HEK293 (cell line): ENCODE measurements around the gene SFSWAP.
A peak's percentile ranks its signal among the peaks of the same experiment; 100 is the strongest.

ENCODE experiments used
- CTCF ChIA-PET: fragments of 350-600 bp; formaldehyde crosslinking; extraction: SDS; loops from one replicate; lab custom pipeline; 2021; ENCODE audit warnings: antibody characterized with exemption; lab: Yijun Ruan, JAX
- POLR2A ChIA-PET: fragments of 300-600 bp; formaldehyde crosslinking; extraction: SDS; loops from one replicate; lab custom pipeline; 2020; ENCODE audit warnings: antibody characterized with exemption, inconsistent platforms; lab: Yijun Ruan, JAX
- H3K27ac ChIP-seq: fragments of 200-500 bp; sonication (Bioruptor generic); 2 replicates; pipeline ENCODE4 v1.5.1; 2014; ENCODE audit warnings: low read depth, low read length, control low read depth, inconsistent platforms; ENCODE audit errors: extremely low read depth
- H3K36me3 ChIP-seq, 2 experiments: fragments of 200-500 bp in 1 of 2; sonication (Bioruptor generic) in 1 of 2; 1 replicate in 1 of 2; 2 replicates in 1 of 2; pipeline ENCODE4 v1.5.1; 2014 to 2017; ENCODE audit warnings: inconsistent platforms in 2 of 2, low read length in 2 of 2; ENCODE audit not compliant: control insufficient read depth in 2 of 2, insufficient read depth in 1 of 2
- H3K4me1 ChIP-seq: fragments of 200-500 bp; sonication (Bioruptor generic); 2 replicates; pipeline ENCODE4 v1.5.1; 2014; ENCODE audit warnings: mild to moderate bottlenecking, low read length, inconsistent platforms; ENCODE audit not compliant: control insufficient read depth, insufficient read depth
- H3K4me3 ChIP-seq: 2 replicates; pipeline ENCODE4 v1.5.1; 2011; ENCODE audit warnings: low read depth, mild to moderate bottlenecking, control low read depth, low read length, moderate library complexity
- H3K9me3 ChIP-seq: fragments of 200-500 bp; sonication (Bioruptor generic); 2 replicates; pipeline ENCODE4 v1.5.1; 2014; ENCODE audit warnings: low read depth, low read length, inconsistent platforms; ENCODE audit not compliant: control insufficient read depth, insufficient read depth
- GLIS1 ChIP-seq: fragments of 450-650 bp; formaldehyde crosslinking; IDR thresholded peaks from 2 replicates; pipeline ENCODE4 v1.5.1; 2016; ENCODE audit warnings: missing biosample characterization, missing genetic modification characterization
- HOXD13 ChIP-seq: sonication (generic); formaldehyde crosslinking; IDR thresholded peaks from 2 replicates; pipeline ENCODE4 v1.8.0; 2022; ENCODE audit warnings: missing genetic modification reagents, borderline replicate concordance
- KLF7 ChIP-seq: fragments of 450-650 bp; formaldehyde crosslinking; IDR thresholded peaks from 2 replicates; pipeline ENCODE4 v1.5.1; 2016; ENCODE audit warnings: missing biosample characterization, missing genetic modification characterization, borderline replicate concordance
- OVOL3 ChIP-seq: fragments of 450-650 bp; formaldehyde crosslinking; IDR thresholded peaks from 2 replicates; pipeline ENCODE4 v1.5.1; 2016; ENCODE audit warnings: missing biosample characterization, missing genetic modification characterization
- TSHZ1 ChIP-seq: fragments of 450-650 bp; formaldehyde crosslinking; IDR thresholded peaks from 2 replicates; pipeline ENCODE4 v1.5.1; 2016; ENCODE audit warnings: missing biosample characterization, missing genetic modification characterization, borderline replicate concordance
- YY1 ChIP-seq: fragments of 450-650 bp; formaldehyde crosslinking; IDR thresholded peaks from 2 replicates; pipeline ENCODE4 v1.5.1; 2018; ENCODE audit warnings: missing biosample characterization, missing genetic modification characterization
- ZBTB10 ChIP-seq: fragments of 450-650 bp; formaldehyde crosslinking; IDR thresholded peaks from 2 replicates; pipeline ENCODE4 v1.5.1; 2016; ENCODE audit warnings: missing biosample characterization, missing genetic modification characterization
- ZBTB48 ChIP-seq: fragments of 450-650 bp; formaldehyde crosslinking; IDR thresholded peaks from 2 replicates; pipeline ENCODE4 v1.5.1; 2016; ENCODE audit warnings: missing biosample characterization, missing genetic modification characterization
- ZFP3 ChIP-seq: fragments of 450-650 bp; formaldehyde crosslinking; IDR thresholded peaks from 2 replicates; pipeline ENCODE4 v1.5.1; 2016; ENCODE audit warnings: low read depth, missing biosample characterization, missing genetic modification characterization
- ZFP69B ChIP-seq: fragments of 450-650 bp; formaldehyde crosslinking; IDR thresholded peaks from 2 replicates; pipeline ENCODE4 v1.5.1; 2016; ENCODE audit warnings: missing biosample characterization, missing genetic modification characterization
- ZIC2 ChIP-seq: fragments of 450-650 bp; formaldehyde crosslinking; IDR thresholded peaks from 2 replicates; pipeline ENCODE4 v1.5.1; 2016; ENCODE audit warnings: missing biosample characterization, missing genetic modification characterization
- ZNF138 ChIP-seq: fragments of 450-650 bp; formaldehyde crosslinking; IDR thresholded peaks from 2 replicates; pipeline ENCODE4 v1.5.1; 2016; ENCODE audit warnings: missing biosample characterization, missing genetic modification characterization, borderline replicate concordance
- ZNF148 ChIP-seq: fragments of 450-650 bp; formaldehyde crosslinking; IDR thresholded peaks from 2 replicates; pipeline ENCODE4 v1.5.0; 2017; ENCODE audit warnings: missing biosample characterization, missing genetic modification characterization, borderline replicate concordance
- ZNF19 ChIP-seq: fragments of 450-650 bp; formaldehyde crosslinking; IDR thresholded peaks from 2 replicates; pipeline ENCODE4; 2016; ENCODE audit warnings: missing biosample characterization, missing genetic modification characterization, low read depth
- ZNF221 ChIP-seq: fragments of 450-650 bp; formaldehyde crosslinking; IDR thresholded peaks from 2 replicates; pipeline ENCODE4 v1.5.1; 2017; ENCODE audit warnings: missing biosample characterization, missing genetic modification characterization, borderline replicate concordance
- ZNF292 ChIP-seq: fragments of 450-650 bp; formaldehyde crosslinking; IDR thresholded peaks from 2 replicates; pipeline ENCODE4 v1.5.1; 2016; ENCODE audit warnings: low read depth, missing biosample characterization, missing genetic modification characterization, borderline replicate concordance
- ZNF391 ChIP-seq: fragments of 450-650 bp; formaldehyde crosslinking; IDR thresholded peaks from 2 replicates; pipeline ENCODE4 v1.5.1; 2016; ENCODE audit warnings: low read depth, missing biosample characterization, missing genetic modification characterization, borderline replicate concordance
- ZNF426 ChIP-seq: fragments of 450-650 bp; formaldehyde crosslinking; IDR thresholded peaks from 2 replicates; pipeline ENCODE4 v1.5.1; 2017; ENCODE audit warnings: missing biosample characterization, missing genetic modification characterization, mild to moderate bottlenecking, inconsistent platforms, moderate library complexity
- ZNF514 ChIP-seq: fragments of 450-650 bp; formaldehyde crosslinking; IDR thresholded peaks from 2 replicates; pipeline ENCODE4 v1.5.1; 2016; ENCODE audit warnings: missing biosample characterization, missing genetic modification characterization
- ZNF596 ChIP-seq: fragments of 450-650 bp; IDR thresholded peaks from 2 replicates; pipeline ENCODE4 v1.5.0; 2018; ENCODE audit warnings: missing biosample characterization, mild to moderate bottlenecking, missing genetic modification characterization, moderate library complexity
- ZNF664 ChIP-seq: fragments of 450-650 bp; formaldehyde crosslinking; IDR thresholded peaks from 2 replicates; pipeline ENCODE4 v1.5.1; 2016; ENCODE audit warnings: missing biosample characterization, missing genetic modification characterization
- ZNF791 ChIP-seq: fragments of 450-650 bp; formaldehyde crosslinking; IDR thresholded peaks from 2 replicates; pipeline ENCODE4 v1.5.1; 2016; ENCODE audit warnings: missing biosample characterization, missing genetic modification characterization
- TF ChIP-seq, protein P1 (sequence below): fragments of 450-650 bp; formaldehyde crosslinking; IDR thresholded peaks from 2 replicates; pipeline ENCODE4 v1.5.1; 2016; ENCODE audit warnings: missing biosample characterization, missing genetic modification characterization
- TF ChIP-seq, protein P2 (sequence below): fragments of 450-650 bp; formaldehyde crosslinking; IDR thresholded peaks from 2 replicates; pipeline ENCODE4 v1.5.1; 2016; ENCODE audit warnings: missing biosample characterization, missing genetic modification characterization

The SFSWAP gene

GRCh38 chr12:131817241-131817640, 106.4 kb downstream of the SFSWAP start:
- H3K36me3 ChIP-seq: no peaks in the 10 kb centered on the region
- no peak overlapping the region for H3K4me3 ChIP-seq
- H3K9me3 ChIP-seq: no peaks in the 10 kb centered on the region
- H3K4me1 ChIP-seq: no peaks in the 10 kb centered on the region
- H3K27ac ChIP-seq: no peak overlapping the region
- CTCF ChIA-PET: no interaction called here
- POLR2A ChIA-PET: no interaction called here
- TF ChIP-seq ZNF791: no peak
- no peak for TF ChIP-seq ZNF138 (tag by site-specific recombination)
- TF ChIP-seq ZNF426 (tag by site-specific recombination): no peak
- TF ChIP-seq ZFP69B (tag by site-specific recombination): no peak
- TF ChIP-seq ZNF148: no peak
- no peak for TF ChIP-seq ZNF391
- no peak for TF ChIP-seq ZNF19 (tag by site-specific recombination)
- TF ChIP-seq, protein P1, sequence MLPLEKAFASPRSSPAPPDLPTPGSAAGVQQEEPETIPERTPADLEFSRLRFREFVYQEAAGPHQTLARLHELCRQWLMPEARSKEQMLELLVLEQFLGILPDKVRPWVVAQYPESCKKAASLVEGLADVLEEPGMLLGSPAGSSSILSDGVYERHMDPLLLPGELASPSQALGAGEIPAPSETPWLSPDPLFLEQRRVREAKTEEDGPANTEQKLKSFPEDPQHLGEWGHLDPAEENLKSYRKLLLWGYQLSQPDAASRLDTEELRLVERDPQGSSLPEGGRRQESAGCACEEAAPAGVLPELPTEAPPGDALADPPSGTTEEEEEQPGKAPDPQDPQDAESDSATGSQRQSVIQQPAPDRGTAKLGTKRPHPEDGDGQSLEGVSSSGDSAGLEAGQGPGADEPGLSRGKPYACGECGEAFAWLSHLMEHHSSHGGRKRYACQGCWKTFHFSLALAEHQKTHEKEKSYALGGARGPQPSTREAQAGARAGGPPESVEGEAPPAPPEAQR (tag by site-specific recombination): no peak
- no peak for TF ChIP-seq KLF7 (tag by site-specific recombination)
- TF ChIP-seq ZNF221: no peak
- TF ChIP-seq OVOL3 (tag by site-specific recombination): no peak
- TF ChIP-seq ZBTB10: no peak
- TF ChIP-seq YY1 (tag by site-specific recombination): no peak
- TF ChIP-seq, protein P2, sequence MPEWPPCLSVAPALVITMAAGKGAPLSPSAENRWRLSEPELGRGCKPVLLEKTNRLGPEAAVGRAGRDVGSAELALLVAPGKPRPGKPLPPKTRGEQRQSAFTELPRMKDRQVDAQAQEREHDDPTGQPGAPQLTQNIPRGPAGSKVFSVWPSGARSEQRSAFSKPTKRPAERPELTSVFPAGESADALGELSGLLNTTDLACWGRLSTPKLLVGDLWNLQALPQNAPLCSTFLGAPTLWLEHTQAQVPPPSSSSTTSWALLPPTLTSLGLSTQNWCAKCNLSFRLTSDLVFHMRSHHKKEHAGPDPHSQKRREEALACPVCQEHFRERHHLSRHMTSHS (tag by site-specific recombination): no peak
- TF ChIP-seq HOXD13 (CRISPR knock-in tag): no peak
- TF ChIP-seq ZNF596 (tag by site-specific recombination): no peak
- no peak for TF ChIP-seq ZNF664 (tag by site-specific recombination)
- TF ChIP-seq, all 188 proteins: peak for 0

GRCh38 chr12:131818821-131819585, 108.1 kb downstream of the SFSWAP start:
- H3K27ac ChIP-seq: no peak overlapping the region
- no peak for TF ChIP-seq GLIS1 (tag by site-specific recombination)
- no peak for TF ChIP-seq ZFP3 (tag by site-specific recombination)
- TF ChIP-seq TSHZ1 (tag by site-specific recombination): no peak
- TF ChIP-seq ZNF292: no peak
- TF ChIP-seq ZNF514 (tag by site-specific recombination): no peak
- no peak for TF ChIP-seq ZBTB48 (tag by site-specific recombination)
- 0 out of 2 replicates have a peak, but pooled peaks have one; percentile 9 for TF ChIP-seq ZIC2

More at GRCh38 chr12:131818821-131819585, 108.1 kb downstream of the SFSWAP start:
- CTCF ChIA-PET: interaction anchor here (0.6 to 0.7 kb wide), 3 partner anchors 68 to 332 kb away, joined by 3 read pairs; no protein-coding TSS in a partner anchor
- POLR2A ChIA-PET: no interaction called here
- H3K4me3 ChIP-seq: no peak overlapping the region
- no peaks in the 10 kb centered on the region for H3K9me3 ChIP-seq
- no peaks in the 10 kb centered on the region for H3K4me1 ChIP-seq
- no peaks in the 10 kb centered on the region for H3K36me3 ChIP-seq
